Measurements from ENCODE around the gene IL31.

GRCh38 chr12:122148657-122149056, 25.4 kb downstream of the IL31 start:
- TF ChIP-seq YY1 (IDR thresholded peaks at IDR 0.05; ENCODE audit: insufficient read depth, insufficient read length) (no peak), ZNF274 (IDR thresholded peaks at IDR 0.05; ENCODE audit: low read depth, low read length) (no peak)

All from NT2/D1 (cell line).